GM19023 (cell line): ENCODE measurements around the gene ART3.
"Not testable (repeated sequence)": the region's sequence is repeated elsewhere in the genome, so short reads cannot be mapped to it uniquely, and the experiment has no call there.

ENCODE experiments used
- ATAC-seq: cut with Tn5 transposase; IDR thresholded peaks from one replicate; pipeline ENCODE4 v1.9.1; 2021; ENCODE audit warnings: mild to moderate bottlenecking, moderate library complexity; ENCODE audit not compliant: unreplicated experiment

Gene ART3, protein sequence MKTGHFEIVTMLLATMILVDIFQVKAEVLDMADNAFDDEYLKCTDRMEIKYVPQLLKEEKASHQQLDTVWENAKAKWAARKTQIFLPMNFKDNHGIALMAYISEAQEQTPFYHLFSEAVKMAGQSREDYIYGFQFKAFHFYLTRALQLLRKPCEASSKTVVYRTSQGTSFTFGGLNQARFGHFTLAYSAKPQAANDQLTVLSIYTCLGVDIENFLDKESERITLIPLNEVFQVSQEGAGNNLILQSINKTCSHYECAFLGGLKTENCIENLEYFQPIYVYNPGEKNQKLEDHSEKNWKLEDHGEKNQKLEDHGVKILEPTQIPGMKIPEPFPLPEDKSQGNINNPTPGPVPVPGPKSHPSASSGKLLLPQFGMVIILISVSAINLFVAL

DNA sequence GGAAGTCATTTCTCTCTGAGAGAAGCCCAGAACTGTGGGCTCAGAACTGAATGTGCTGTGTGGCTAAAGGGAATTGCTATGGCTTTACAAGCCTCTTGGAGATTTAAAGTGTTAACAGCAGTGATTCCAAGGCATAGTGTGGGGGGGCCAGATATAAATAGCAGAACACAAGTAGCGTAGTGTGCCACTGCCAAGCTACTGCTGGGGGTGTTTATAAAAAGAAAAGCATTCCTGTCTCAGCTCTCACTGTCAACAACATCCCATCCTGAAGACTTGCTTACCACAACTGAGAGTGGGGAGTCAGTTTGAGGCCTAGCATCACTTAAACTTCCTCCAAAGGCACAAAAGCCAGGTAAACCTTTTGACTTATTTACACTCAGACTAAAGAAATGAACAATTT, at the start of gene ART3:
Gene ART3 (plus strand): TSS at position 242 of the 400 bp plus-strand sequence. CDS start 1,181 bp downstream, outside the sequence.
- no peak for ATAC-seq

DNA sequence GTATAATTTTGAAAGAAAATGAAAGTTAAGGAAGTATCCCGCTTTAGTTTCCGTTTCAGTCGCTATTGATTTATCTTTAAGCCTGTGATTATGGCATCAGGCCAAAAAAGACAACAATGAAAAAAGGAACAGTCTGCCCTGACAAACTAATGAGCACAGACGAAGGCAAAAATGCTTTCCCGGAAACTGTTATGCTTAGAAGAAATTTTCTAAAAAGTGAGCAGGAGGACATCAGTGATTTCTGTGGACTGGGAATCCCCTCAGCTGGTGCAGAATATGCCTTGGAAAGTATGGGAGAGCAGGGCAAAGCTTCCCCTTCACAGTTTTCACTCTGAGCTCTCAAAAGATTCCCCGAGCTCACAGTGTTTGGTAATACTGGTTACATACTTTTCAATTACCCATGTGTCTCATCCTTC, 46.2 kb upstream of the ART3 start:
- no peak for ATAC-seq

DNA sequence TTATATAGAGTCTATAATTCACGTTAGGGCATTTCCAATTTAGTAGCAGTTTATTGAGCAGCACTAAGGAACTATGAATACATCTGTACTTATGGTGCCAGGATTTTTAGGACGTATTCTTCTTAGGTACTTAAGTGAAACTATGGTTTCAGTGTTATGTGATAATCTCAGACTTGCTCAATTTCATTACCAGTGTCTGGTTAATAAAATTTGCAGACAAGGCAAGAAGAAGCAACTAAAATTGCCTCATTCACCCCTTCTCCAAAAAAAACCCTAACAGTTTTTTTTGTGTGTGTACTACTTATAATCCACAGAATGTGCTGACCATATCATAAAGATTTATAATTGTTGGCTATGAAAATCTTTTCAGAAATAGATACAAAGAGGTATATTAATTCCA, 45.2 kb upstream of the ART3 start:
- no peak for ATAC-seq

DNA sequence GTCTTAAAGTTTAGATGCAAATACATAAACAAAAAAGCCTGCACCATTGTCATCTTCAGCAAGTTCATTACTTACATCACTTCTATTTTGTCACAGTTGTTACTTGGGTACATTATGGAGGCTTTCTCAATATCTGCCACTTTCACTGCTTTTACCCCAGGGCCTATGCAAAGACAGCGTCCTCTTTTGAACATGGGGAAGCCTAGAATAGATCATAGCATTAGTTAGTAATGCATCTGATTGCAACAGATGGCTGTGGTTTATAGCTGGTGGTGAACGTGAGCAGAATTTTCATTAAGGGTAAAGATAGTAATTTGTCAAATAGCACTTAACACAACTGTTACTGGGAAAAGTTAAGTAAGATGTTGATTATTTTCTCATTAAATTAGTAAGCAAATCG, 39.4 kb upstream of the ART3 start:
- no peak for ATAC-seq

DNA sequence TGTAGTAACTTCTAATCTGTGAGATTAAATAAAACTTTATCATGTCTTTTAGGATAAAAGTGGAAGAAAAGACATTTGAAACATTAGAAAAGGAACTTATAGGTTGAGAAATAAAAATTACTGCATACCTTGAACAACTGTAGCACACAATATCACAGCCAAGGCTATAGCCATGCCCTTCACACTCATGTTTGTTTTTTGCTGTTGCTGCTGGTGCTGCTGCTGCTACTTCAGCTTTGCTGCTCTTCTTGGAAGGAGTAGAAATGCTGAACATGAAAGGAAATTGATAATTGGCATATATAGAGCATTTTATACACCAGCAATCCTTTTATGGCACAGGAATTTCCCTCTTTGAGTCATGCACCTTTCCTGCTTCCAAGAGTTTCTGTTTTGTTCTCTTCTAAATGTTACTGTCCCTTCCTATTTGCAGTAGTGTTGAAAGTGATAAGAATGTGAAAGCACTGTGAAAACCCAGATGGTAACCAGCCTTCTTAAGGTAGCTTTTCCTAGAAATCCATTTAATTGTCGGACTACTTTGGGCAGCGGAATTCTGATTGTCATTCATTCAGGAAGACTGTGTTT, 38.6 kb upstream of the ART3 start, which contains the start of gene CXCL11:
Gene CXCL11 (minus strand): TSS at position 272 of the 582 bp plus-strand sequence. CDS start 83 bp downstream, at position 189.
- ATAC-seq = no peak

DNA sequence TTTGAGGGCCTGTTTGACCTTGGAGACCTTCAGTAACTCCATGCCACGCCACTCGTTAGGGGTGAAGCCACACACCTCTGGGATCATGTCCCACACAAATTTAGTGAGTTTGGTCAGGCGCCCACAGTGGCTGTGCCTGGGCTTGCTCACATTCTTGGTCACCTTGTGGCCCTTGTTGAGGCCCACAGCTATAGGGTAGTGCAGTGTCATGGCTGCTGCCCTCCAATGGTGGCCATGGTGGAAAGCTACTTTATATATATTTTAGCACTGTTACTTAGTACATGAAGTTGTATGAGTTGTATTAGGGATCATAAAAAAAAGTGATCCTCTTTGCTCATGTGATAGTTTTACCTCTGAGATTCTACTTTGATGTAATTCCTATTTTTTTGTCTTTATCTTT, 37.7 kb upstream of the ART3 start:
- no peak for ATAC-seq

DNA sequence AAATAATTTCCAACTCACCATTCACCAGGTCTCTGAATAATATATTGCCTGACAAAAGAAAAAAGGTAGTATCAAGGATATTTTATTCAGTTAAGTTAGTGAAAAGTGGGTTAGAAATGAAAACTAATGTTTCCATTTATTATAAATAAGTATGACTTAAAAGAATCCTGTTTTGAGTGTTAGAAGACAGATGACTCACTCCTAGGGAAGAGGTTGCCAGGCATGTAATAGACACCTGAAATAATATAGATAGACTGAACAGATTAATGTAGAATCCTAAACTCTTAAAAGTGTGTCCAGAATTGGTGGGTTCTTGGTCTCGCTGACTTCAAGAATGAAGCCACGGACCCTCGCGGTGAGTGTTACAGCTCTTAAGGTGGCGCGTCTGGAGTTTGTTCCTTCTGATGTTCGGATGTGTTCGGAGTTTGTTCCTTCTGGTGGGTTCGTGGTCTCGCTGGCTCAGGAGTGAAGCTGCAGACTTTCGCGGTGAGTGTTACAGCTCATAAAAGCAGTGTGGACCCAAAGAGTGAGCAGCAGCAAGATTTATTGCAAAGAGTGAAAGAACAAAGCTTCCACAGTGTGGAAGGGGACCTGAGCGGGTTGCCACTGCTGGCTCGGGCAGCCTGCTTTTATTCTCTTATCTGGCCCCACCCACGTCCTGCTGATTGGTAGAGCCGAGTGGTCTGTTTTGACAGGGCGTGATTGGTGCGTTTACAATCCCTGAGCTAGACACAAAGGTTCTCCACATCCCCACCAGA, 32.1 kb upstream of the ART3 start:
- ATAC-seq = not testable (repeated sequence)

DNA sequence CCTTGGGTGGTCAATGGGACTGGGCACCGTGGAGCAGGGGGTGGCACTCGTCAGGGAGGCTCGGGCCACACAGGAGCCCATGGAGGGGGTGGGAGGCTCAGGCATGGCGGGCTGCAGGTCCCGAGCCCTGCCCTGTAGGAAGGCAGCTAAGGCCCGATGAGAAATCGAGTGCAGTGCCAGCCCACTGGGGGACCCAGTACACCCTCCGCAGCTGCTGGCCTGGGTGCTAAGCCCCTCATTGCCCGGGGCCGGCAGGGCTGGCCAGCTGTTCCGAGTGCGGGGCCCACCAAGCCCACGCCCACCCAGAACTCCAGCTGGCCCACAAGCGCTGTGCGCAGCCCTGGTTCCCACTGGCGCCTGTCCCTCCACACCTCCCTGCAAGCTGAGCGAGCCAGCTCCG, 31.2 kb upstream of the ART3 start:
- not testable (repeated sequence) for ATAC-seq

DNA sequence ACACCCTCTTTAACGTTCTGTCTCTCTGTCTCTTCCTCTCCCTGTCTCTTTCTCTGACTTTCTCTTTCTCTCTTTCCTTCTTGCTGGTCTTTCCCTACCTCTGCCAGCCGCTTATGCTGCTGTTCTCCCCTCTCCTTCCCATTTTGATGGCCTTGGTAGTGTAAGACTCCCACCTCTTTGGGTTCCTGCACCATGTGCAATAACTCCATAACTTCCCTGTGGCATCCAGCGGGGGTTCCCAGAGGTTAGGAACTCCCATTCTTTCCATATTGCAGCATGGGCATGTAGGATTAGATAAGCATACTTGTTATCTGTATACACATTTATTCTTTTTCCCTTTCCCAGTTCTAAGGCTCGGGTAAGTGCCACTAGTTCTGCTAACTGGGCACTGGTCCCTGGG, 29.8 kb upstream of the ART3 start:
- ATAC-seq = not testable (repeated sequence)

DNA sequence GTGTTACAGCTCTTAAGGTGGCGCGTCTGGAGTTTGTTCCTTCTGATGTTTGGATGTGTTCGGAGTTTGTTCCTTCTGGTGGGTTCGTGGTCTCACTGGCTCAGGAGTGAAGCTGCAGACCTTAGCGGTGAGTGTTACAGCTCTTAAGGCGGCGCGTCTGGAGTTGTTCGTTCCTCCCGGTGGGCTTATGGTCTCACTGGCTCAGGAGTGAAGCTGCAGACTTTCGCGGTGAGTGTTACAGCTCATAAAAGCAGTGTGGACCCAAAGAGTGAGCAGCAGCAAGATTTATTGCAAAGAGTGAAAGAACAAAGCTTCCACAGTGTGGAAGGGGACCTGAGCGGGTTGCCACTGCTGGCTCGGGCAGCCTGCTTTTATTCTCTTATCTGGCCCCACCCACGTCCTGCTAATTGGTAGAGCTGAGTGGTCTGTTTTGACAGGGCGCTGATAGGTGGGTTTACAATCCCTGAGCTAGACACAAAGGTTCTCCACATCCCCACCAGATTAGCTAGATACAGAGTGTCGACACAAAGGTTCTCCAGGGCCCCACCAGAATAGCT, 24.6 kb upstream of the ART3 start:
- not testable (repeated sequence) for ATAC-seq

DNA sequence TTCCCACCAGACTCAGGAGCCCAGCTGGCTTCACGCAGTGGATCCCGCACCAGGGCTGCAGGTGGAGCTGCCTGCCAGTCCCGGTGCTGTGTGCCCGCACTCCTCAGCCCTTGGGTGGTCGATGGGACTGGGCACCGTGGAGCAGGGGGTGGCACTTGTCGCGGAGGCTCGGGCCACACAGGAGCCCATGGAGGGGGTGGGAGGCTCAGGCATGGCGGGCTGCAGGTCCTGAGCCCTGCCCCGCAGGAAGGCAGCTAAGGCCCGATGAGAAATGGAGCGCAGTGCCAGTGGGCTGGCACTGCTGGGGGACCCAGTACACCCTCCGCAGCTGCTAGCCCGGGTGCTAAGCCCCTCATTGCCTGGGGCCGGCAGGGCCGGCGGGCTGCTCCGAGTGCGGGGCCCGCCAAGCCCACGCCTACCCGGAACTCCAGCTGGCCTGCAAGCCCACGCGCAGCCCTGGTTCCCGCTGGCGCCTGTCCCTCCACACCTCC, 23.9 kb upstream of the ART3 start:
- ATAC-seq = not testable (repeated sequence)

DNA sequence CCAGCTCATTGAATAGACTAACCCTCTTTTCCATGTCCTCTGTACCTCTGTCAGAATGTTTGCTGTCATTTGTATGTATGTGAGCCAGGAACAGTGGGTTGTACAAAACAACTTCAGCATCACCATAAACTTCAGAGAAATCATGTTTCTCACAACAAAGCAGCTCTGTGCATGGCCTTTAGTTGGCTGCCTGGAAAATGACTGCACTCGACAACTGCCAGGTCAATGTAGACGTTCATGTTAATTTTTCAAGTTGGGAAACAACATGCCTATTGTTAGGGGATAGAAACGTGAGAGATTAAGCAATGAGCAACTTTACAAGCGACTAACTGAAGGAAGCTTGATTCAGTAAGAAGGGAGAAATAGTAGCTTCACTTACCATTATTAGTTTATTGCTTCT, 20.8 kb upstream of the ART3 start:
- no peak for ATAC-seq

DNA sequence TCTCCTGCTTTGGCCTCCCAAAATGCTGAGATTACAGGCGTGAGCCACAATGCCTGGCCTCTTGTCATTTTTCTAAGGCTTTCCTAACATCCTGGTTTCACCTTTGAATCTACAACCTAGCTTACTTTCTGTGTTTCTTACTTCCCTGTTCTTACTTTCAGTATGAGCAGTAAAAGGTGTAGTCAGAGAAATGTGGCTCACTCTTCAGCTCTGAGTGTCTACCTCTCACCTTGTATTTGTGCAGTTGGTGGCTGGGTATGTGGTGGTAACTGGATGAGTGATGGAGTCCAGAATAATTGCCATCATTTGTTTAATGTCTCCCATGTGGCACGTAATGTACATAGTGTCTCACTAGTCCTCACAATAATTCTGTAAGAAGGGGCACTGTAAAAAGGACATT, 19.5 kb upstream of the ART3 start:
- ATAC-seq = peak; percentile 91

DNA sequence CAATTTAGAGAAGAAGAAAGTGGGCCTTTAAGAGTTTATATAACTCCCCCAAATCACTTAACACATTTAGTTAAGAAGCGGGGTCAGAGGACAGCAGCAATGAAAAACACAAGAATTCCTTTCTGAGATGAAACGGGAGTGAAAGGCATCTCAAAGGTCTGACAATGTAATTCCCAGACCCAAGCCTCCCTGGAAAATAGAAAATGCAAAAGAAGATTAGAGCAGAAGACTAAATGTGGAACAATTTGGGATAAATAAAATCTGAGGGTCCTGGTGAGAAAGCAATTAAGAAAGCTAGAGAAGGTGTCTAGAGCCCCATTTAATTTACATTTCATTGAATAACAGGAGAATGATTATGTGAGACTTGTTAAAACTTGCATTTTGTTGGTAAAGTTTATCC, 19.1 kb upstream of the ART3 start:
- ATAC-seq = no peak

DNA sequence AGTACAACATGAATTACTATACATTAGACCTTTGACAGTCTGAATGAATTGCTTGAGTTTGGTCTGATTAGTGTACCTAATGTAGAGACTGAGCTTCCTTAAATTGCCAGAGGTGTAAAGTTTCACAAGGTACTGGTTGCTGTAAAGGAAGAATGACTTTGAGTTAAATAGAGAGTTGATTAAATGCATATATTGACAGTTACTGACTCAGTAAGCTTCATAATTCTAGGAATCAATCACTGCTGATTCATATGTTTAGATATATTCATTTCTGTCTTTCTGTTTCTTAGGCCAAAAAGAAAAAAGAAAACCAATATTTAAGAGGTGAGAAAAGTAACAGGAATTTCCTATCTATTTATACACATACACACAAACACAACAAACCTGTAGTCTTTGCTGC, 16.2 kb upstream of the ART3 start:
- no peak for ATAC-seq

DNA sequence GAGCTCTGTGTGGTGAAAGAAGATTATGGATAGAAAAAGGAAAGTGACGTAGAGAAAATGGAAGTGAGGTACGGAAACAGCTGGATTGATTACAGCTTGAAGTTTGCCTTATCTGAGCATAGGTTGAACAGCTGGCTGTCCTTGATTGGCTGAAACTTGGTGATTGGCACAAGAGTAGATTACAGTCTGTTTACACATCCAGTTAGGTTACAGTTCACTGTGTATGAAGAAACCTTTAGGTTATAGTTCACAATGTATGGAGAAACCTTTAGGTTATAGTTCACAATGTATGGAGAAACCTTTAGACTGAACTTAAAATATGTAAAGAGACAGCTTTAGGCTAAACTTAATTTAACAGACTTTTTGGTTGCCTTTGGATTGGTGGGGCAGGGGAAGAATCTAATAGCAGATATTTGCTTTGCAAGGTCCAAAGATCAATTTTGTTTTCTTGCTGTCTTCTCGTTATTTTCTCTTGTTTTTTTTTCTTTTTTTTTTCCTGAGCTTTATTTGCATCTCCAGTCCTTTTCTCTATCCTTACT, 15.6 kb upstream of the ART3 start:
- ATAC-seq = no peak

DNA sequence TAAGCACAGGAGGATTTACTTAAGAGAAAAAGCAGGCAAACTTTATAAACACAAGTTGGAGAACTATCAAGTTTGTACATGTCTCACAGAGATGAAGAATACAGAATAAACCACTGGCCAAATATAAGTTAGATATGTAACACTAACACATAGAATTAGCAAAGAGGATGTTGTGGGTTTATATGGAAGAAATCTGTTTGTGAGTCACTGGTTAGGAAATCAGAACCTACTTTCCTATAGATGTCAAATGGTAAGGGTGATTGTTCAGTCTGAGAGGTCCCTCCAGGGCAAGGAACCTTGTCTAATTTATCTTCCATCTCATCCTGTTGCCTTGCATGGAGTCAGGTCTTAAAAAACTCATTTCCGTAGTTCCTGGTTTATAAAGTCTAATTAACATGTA, 14.8 kb upstream of the ART3 start:
- no peak for ATAC-seq

DNA sequence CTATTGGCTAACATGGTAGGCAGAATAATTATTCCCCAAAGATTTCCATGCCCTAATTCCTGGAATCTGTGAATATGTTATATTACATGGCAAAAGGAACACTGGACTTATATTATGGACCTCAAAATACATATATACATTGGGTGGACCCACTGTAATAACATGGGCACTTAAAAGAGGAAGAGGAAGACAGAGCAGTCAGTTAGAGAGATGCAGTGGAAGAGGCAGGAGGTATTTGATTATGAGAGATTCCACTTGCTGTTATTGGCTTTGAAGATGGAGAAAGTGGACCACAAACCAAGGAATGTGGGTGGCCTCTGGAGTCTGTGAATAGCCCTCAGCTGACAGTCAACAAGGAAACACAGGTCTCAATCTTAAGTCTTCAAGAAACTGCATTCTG, 14.0 kb upstream of the ART3 start:
- ATAC-seq = no peak

DNA sequence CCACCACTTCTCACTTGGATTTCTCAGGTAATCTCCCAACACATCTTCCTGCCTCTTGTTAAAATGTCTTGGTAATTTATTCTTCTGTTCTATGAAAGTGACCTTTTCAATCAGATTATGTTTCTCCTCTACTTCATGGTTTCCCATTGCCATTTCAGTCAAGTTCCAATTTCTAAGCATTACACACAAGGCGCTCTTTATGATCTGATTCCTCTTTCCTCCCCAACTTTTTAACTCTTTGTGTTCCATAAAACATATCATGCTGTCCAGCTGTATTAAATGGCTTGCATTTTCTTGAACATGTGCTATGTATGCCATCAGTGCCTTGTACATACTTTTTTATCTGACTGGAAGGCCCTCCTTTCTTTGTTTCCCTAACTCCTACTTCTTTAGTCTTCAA, 13.1 kb upstream of the ART3 start:
- ATAC-seq = no peak

DNA sequence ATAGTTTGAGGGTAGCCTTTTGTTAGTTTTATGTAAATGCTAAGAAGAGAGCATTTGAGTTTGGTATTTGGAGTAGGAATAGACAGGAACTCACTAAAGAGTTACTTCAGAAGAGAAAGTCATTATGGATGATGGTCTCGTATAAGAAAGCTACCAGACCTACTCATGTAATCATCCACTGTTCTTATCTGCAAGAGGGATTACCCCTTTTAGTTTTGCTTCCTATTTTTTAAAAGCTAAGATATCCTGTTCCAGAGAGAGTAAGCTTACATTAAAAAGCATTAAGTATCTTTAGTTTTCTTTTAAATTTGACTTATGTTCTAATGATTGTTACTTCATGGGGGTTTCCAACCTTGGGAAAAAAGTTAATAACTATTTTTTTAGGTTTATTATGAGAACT, 12.5 kb upstream of the ART3 start:
- peak; percentile 67 for ATAC-seq

DNA sequence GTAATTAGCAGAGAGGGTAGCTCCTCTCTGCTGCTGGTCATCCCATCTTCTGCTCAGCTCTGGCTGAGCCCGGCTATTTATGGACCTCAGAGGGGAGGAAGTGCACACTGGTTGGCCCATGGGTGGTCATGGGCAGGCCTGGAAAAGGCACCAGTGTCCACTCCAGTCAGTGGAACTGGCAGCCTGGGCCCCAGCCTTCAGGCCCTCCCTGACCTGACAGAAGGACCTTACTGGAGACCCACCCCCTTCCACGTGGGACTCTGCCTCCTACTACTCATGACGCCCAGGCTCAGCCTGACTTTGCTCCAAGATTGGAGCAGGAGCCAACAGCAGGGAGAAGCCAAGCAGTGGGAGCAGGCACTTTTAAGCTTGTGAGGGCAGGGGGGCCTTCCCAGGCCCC, 8.0 kb upstream of the ART3 start:
- ATAC-seq = no peak
